ENCODE data around the gene SH3BP5.

DNA sequence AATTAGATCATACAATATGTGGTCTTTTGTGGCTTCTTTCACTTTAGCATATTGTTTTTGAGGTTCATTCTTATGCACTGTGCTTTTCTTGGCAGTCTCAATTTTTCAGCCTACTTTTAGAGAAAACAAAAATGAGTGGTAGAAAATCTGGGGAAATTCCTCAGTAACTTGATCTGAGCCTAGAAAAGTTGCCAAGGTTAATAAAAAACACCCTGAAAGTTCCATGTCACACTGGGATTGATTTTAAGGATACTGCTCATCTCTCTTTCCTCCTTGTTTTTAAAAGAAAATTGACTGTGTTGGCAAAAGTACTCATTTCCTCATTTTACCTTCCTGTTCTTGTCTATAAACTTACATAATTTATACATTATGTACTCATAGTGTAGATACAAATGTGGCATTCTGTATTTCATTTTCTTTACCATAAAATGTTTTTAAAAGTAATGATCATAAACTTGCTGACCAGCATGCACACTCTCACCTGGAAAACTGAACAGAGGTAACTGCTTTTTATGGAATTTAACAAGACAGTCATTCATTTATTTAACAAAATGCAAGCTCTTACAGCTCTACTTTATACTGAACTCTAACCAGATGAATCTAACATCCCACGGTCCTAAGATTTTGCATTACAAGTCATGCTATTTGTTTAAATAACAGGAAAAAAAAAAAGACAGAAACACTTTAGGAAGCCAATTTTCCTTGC lies 28.6 kb upstream of the SH3BP5 start:
- no peak for TF ChIP-seq POLR2A (IDR thresholded peaks at IDR 0.05)
- TF ChIP-seq, protein P1, sequence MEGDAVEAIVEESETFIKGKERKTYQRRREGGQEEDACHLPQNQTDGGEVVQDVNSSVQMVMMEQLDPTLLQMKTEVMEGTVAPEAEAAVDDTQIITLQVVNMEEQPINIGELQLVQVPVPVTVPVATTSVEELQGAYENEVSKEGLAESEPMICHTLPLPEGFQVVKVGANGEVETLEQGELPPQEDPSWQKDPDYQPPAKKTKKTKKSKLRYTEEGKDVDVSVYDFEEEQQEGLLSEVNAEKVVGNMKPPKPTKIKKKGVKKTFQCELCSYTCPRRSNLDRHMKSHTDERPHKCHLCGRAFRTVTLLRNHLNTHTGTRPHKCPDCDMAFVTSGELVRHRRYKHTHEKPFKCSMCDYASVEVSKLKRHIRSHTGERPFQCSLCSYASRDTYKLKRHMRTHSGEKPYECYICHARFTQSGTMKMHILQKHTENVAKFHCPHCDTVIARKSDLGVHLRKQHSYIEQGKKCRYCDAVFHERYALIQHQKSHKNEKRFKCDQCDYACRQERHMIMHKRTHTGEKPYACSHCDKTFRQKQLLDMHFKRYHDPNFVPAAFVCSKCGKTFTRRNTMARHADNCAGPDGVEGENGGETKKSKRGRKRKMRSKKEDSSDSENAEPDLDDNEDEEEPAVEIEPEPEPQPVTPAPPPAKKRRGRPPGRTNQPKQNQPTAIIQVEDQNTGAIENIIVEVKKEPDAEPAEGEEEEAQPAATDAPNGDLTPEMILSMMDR (IDR thresholded peaks at IDR 0.05) = no peak

All from adrenal gland (tissue), 5 donors.